ENCODE data around the gene HSD11B1.

DNA sequence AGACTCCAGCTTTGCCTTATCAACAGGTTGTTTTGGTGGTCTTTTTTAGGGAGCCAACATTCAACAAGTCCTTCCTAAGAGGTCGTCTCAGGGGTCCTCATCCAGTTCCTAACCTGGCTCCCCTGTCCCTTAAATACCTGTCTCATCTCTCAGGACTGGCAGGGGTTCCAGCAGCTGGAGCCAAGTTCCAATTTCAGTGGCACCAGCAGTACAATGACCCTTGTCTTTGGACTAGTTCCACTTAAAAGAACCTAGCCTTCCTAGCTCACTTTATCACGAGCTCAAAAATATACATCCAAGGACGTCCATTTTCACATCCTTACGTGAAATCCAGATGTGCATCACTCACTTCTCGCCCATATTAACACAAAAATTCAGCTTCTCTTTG is 32.5 kb downstream of the HSD11B1 start:
- TF ChIP-seq POLR2AphosphoS5 (IDR thresholded peaks at IDR 0.05; ENCODE audit: low read depth, low read length), result no peak
- TF ChIP-seq, protein P1, sequence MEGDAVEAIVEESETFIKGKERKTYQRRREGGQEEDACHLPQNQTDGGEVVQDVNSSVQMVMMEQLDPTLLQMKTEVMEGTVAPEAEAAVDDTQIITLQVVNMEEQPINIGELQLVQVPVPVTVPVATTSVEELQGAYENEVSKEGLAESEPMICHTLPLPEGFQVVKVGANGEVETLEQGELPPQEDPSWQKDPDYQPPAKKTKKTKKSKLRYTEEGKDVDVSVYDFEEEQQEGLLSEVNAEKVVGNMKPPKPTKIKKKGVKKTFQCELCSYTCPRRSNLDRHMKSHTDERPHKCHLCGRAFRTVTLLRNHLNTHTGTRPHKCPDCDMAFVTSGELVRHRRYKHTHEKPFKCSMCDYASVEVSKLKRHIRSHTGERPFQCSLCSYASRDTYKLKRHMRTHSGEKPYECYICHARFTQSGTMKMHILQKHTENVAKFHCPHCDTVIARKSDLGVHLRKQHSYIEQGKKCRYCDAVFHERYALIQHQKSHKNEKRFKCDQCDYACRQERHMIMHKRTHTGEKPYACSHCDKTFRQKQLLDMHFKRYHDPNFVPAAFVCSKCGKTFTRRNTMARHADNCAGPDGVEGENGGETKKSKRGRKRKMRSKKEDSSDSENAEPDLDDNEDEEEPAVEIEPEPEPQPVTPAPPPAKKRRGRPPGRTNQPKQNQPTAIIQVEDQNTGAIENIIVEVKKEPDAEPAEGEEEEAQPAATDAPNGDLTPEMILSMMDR (IDR thresholded peaks at IDR 0.05), result no peak
- no peak for TF ChIP-seq SIN3A (IDR thresholded peaks at IDR 0.05; ENCODE audit: borderline replicate concordance, insufficient read depth, low read depth, low read length)
- TF ChIP-seq, protein P2, sequence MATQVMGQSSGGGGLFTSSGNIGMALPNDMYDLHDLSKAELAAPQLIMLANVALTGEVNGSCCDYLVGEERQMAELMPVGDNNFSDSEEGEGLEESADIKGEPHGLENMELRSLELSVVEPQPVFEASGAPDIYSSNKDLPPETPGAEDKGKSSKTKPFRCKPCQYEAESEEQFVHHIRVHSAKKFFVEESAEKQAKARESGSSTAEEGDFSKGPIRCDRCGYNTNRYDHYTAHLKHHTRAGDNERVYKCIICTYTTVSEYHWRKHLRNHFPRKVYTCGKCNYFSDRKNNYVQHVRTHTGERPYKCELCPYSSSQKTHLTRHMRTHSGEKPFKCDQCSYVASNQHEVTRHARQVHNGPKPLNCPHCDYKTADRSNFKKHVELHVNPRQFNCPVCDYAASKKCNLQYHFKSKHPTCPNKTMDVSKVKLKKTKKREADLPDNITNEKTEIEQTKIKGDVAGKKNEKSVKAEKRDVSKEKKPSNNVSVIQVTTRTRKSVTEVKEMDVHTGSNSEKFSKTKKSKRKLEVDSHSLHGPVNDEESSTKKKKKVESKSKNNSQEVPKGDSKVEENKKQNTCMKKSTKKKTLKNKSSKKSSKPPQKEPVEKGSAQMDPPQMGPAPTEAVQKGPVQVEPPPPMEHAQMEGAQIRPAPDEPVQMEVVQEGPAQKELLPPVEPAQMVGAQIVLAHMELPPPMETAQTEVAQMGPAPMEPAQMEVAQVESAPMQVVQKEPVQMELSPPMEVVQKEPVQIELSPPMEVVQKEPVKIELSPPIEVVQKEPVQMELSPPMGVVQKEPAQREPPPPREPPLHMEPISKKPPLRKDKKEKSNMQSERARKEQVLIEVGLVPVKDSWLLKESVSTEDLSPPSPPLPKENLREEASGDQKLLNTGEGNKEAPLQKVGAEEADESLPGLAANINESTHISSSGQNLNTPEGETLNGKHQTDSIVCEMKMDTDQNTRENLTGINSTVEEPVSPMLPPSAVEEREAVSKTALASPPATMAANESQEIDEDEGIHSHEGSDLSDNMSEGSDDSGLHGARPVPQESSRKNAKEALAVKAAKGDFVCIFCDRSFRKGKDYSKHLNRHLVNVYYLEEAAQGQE (IDR thresholded peaks at IDR 0.05; ENCODE audit: insufficient read depth in 1 of 2, low read depth in 2 of 2, low read length in 1 of 2), result no peak
- no peak for TF ChIP-seq TCF7L2 (IDR thresholded peaks at IDR 0.05; ENCODE audit: low read depth, low read length)
